Esophagus squamous epithelium (tissue), 5 donors: Measurements from ENCODE around the gene SERPINB8. TPM values are rescaled to one million over a fixed set of nuclear protein-coding genes. Genes with fewer than 3 reads are reported as not detected.
A peak's percentile ranks its signal among the peaks of the same experiment; 100 is the strongest.

ENCODE experiments used
- DNase-seq: peaks from one replicate; lab custom pipeline; 2025; lab: John Stamatoyannopoulos, UW
- H3K27ac ChIP-seq, 4 donors: fragments of 200-600 bp; sonication (generic); one replicate each; pipeline ENCODE4 v1.5.1; 2016 to 2019; ENCODE audit warnings: mild to moderate bottlenecking in 1 of 4
- H3K27me3 ChIP-seq, 4 donors: fragments of 200-600 bp; sonication (generic); 1 replicate in 3 of 4; 2 replicates in 1 of 4; pipeline versions ENCODE4 v1.5.1 to v1.6.0; 2017 to 2021; ENCODE audit warnings: antibody characterized with exemption in 1 of 4
- H3K36me3 ChIP-seq, 3 donors: fragments of 200-600 bp; sonication (generic); one replicate each; pipeline ENCODE4 v1.5.1; 2016 to 2019
- H3K4me1 ChIP-seq, 3 donors: fragments of 200-600 bp; sonication (generic); one replicate each; pipeline ENCODE4 v1.5.1; 2017 to 2019
- H3K4me3 ChIP-seq, 4 donors: fragments of 200-600 bp; sonication (generic); 1 replicate in 3 of 4; 2 replicates in 1 of 4; pipeline ENCODE4 v1.5.1; 2016 to 2019; ENCODE audit warnings: mild to moderate bottlenecking in 2 of 4, moderate library complexity in 1 of 4
- H3K9me3 ChIP-seq, 3 donors: fragments of 200-600 bp; sonication (generic); one replicate each; pipeline ENCODE4 v1.5.1; 2016 to 2019
- CTCF ChIP-seq, 6 experiments: fragments of 450-650 bp in 4 of 6; fragments of 200-600 bp in 2 of 6; sonication (generic) in 2 of 6; IDR thresholded peaks; one replicate each; pipeline ENCODE4 v1.5.1; 2016 to 2019; ENCODE audit warnings: antibody characterized with exemption in 6 of 6, mild to moderate bottlenecking in 4 of 6, moderate library complexity in 4 of 6
- POLR2A ChIP-seq, 4 donors: fragments of 450-650 bp; IDR thresholded peaks; one replicate each; pipeline ENCODE4 v1.6.1; 2017; ENCODE audit warnings: antibody characterized with exemption in 4 of 4, mild to moderate bottlenecking in 4 of 4, moderate library complexity in 3 of 4
- WGBS, 2 donors: methylation state at CpG; one replicate each; pipeline ENCODE4 v1.1.5; 2018; 5-methylcytosine and 5-hydroxymethylcytosine counted together
- intact Hi-C: fragments of 100-400 bp; cut with DNase I; formaldehyde crosslinking; loops from one replicate; pipeline ENCODE4 v1.15.0; 2022
- total RNA-seq, 4 donors: library from RNA; depleted of rRNA; stranded (reverse); fragments of >200 nt; gene quantifications; one replicate each; pipeline ENCODE4 v1.1.0, GENCODE V29; 2016
- donor health status: DM: yes; HTN: yes; CAD: no.

Gene SERPINB8
- total RNA-seq, 4 donors from 2014 or later = 17.7 to 43.2 (median 34.2) TPM

- H3K27ac ChIP-seq = no peak overlapping the region
- no peaks in the 10 kb centered on the region for H3K27me3 ChIP-seq
- intact Hi-C loops = no loop called here
- no peak for DNase-seq
- TF ChIP-seq CTCF (IDR thresholded peaks at IDR 0.05) = no peak
- TF ChIP-seq POLR2A (IDR thresholded peaks at IDR 0.05) = no peak
- H3K4me3 ChIP-seq = no peak overlapping the region
- peaks cover 5 to 14% (median 7%) of the 10 kb centered on the region in 3 donors for H3K4me1 ChIP-seq
- peaks cover 9 to 75% (median 10%) of the 10 kb centered on the region in 3 donors for H3K36me3 ChIP-seq
- 86 to 87% methylated on average over 3 of the region's 3 CpGs for WGBS, 2 donors
- H3K9me3 ChIP-seq = no peaks in the 10 kb centered on the region
Measured at GRCh38 chr18:63982361-63982760, 12.5 kb downstream of the SERPINB8 start.

GRCh38 chr18:63986885-63987284 is 17.0 kb downstream of the SERPINB8 start:
- intact Hi-C loops = no loop called here
- no peak for DNase-seq
- TF ChIP-seq POLR2A (IDR thresholded peaks at IDR 0.05) (no peak), CTCF (IDR thresholded peaks at IDR 0.05) (no peak)
- Histone ChIP-seq H3K9me3 (no peaks in the 10 kb centered on the region), H3K4me1 (no peaks in the 10 kb centered on the region), H3K27ac (no peak overlapping the region), H3K36me3 (peaks cover 7 to 66% (median 8%) of the 10 kb centered on the region in 3 donors), H3K27me3 (no peaks in the 10 kb centered on the region), H3K4me3 (no peak overlapping the region)
- WGBS, 2 donors = 90 to 96% methylated on average over 7 of the region's 7 CpGs

GRCh38 chr18:63987743-63988142 is 17.9 kb downstream of the SERPINB8 start:
- no peak for TF ChIP-seq POLR2A (IDR thresholded peaks at IDR 0.05)
- no peak for TF ChIP-seq CTCF (IDR thresholded peaks at IDR 0.05)
- H3K27ac ChIP-seq = no peak overlapping the region
- DNase-seq = no peak
- intact Hi-C loops = no loop called here
- H3K4me1 ChIP-seq = no peaks in the 10 kb centered on the region
- H3K9me3 ChIP-seq = no peaks in the 10 kb centered on the region
- 48 to 66% methylated on average over 2 of the region's 2 CpGs for WGBS, 2 donors
- no peaks in the 10 kb centered on the region for H3K27me3 ChIP-seq
- peaks cover 0 to 58% (median 0%) of the 10 kb centered on the region in 3 donors for H3K36me3 ChIP-seq
- H3K4me3 ChIP-seq = no peak overlapping the region

- Histone ChIP-seq H3K4me1 (no peaks in the 10 kb centered on the region), H3K9me3 (peaks cover 0 to 4% (median 3%) of the 10 kb centered on the region in 3 donors), H3K27me3 (no peaks in the 10 kb centered on the region), H3K36me3 (peaks cover 0 to 8% (median 0%) of the 10 kb centered on the region in 3 donors), H3K4me3 (no peak overlapping the region), H3K27ac (no peak overlapping the region)
- no peak for DNase-seq
- TF ChIP-seq POLR2A (IDR thresholded peaks at IDR 0.05) = no peak
- WGBS, 2 donors = 87 to 88% methylated on average over 5 to 7 of the region's 7 CpGs
- intact Hi-C loops = no loop called here
Measured at GRCh38 chr18:63992751-63993150, 22.9 kb downstream of the SERPINB8 start.

GRCh38 chr18:63994783-63995399 is 25.0 kb downstream of the SERPINB8 start:
- no peaks in the 10 kb centered on the region for H3K4me1 ChIP-seq
- intact Hi-C loops = no loop called here
- H3K36me3 ChIP-seq = no peaks in the 10 kb centered on the region
- WGBS, 2 donors = 0 to 19% methylated on average over 1 to 6 of the region's 6 CpGs
- H3K4me3 ChIP-seq = no peak overlapping the region
- peaks cover 0 to 4% (median 3%) of the 10 kb centered on the region in 3 donors for H3K9me3 ChIP-seq
- no peak for DNase-seq
- H3K27me3 ChIP-seq = no peaks in the 10 kb centered on the region
- TF ChIP-seq CTCF (IDR thresholded peaks at IDR 0.05) (peak; percentile 64 to 89 (median 73)), POLR2A (IDR thresholded peaks at IDR 0.05) (no peak)
- H3K27ac ChIP-seq = no peak overlapping the region
